ENCODE data around the gene GALNT9.

Gene GALNT9

DNA sequence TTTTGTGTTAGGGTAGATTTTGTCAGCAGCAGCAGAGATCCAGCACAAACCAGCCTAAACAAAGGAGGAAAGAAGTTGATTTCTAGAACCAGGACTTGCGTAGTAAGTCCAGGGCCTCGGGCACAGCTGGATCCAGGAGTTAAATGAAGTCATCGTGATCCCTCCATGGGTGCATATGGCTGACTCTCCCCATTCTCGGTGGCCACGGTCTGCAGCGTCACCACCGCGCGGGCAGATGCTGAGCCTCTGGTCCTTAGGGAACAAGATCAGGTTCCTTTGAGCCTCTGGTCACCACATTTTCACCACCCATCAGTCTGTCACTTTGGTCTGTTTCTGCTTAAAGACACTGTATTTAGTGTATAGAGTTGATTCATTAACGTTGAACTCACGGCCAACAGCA lies 14.8 kb upstream of the GALNT9 start:
- no peak for DNase-seq (ENCODE audit: low read depth)

- no peak for DNase-seq (ENCODE audit: low read depth)
These were observed 14.1 kb upstream of the GALNT9 start for GRCh38 chr12:132343294-132344004.

DNA sequence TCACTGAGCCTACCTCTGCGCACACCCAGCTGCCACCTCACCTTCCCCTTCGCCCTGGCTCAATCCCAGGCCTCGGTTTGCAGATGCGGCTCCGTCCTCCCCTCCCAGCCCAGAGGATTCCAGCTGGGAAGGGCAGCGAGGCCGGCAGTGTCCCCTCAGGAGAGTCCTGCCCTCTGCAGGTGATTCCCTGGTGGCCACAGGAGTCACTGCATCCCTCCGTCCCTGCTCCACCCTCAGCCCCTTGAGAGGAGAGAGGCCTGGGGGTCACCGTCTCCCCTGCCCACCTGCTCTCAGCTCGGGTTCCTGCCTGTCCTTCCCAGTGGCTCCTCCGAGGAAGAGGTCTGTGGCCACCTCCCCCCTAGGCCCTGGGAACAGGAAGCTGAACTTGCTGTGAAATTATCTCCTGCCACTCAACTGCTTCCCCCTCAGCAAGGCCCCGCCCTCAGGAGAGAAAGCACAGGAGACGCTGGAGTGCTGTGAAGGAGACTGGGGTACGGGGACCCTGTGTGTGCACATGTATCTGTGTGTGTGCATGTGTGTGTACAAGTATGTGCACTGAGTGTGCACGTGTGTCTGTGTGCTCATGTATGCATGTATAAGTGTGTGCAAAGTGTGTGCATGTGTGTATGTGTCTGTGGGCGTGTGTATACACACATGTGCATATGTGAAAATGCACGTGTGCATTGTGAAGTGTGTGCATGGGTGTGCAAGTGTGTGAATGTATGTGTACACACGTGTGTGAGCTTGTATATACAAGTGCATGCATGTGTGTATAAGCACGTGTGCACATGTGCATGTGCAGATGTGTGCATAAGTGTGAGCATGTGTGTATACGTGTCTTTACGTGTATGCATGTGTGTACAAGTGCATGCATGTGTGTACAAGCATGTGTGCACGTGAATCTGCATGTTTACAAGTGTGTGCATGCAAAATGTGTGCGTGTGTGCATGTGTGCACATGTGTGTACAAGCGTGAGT lies 13.2 kb upstream of the GALNT9 start:
- DNase-seq (ENCODE audit: low read depth) = no peak

- no peak for DNase-seq (ENCODE audit: low read depth)
These were observed 12.1 kb upstream of the GALNT9 start for GRCh38 chr12:132341318-132342050.

DNA sequence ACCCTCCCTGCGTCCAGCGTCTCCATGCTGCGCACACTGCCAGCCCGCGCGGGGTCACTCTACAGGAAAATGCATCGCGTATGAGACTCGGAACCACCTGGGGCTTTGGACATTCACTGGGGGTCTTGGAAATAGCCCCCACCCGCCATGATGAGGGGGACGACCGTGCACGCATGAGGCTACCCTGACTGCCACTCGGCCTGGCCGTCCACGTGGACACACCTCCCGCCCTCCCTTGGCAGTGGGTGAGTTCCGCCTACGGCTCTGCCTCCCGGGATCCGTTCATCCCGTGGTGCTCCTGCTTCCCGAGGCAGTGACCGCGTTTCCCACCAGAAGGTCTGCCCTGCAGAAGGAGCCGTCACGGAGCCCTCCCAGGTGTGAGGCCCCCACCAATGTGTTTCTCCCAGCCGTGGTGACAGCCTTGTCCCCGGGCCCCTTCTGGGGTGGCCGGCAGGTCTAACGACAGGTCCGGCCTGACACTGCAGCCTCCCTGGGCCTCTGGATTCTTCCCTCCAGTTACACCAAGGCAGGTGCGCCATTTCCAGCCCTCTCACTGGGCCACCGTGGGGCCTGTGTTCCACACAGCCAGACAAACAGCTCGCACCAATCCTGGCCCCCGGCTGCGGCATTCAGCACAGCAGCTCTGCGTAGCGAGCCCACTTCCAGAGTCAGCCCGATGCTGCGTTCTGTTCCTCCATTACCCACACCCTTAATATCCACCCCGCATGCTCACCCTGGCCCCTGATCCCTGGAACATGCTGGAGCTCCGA lies 11.1 kb upstream of the GALNT9 start:
- no peak for DNase-seq (ENCODE audit: low read depth)

DNA sequence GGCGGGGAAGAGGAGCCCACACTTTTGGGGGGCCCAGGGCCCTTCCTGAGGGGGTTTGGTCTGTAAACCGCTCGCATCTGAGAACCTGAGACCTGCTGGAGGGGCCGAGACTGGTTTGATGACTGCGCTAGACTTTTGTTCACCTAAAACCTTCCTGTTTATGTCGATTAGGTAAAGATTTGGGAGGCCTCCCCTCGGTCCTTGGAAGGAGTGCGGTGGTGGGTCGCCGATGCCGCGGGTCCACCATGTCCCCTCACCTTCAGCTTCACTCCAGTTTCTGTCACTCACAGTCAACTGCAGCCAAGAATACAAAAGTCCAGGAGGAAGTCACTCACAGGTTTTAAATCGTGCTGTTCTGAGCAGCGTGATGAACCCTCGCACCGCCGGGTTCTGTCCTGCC lies 10.5 kb upstream of the GALNT9 start:
- DNase-seq (ENCODE audit: low read depth) = no peak

- no peak for DNase-seq (ENCODE audit: low read depth)
These were observed 9.4 kb upstream of the GALNT9 start for GRCh38 chr12:132338781-132339180.

- no peak for DNase-seq (ENCODE audit: low read depth)
These were observed 8.9 kb upstream of the GALNT9 start for GRCh38 chr12:132338311-132338710.

DNA sequence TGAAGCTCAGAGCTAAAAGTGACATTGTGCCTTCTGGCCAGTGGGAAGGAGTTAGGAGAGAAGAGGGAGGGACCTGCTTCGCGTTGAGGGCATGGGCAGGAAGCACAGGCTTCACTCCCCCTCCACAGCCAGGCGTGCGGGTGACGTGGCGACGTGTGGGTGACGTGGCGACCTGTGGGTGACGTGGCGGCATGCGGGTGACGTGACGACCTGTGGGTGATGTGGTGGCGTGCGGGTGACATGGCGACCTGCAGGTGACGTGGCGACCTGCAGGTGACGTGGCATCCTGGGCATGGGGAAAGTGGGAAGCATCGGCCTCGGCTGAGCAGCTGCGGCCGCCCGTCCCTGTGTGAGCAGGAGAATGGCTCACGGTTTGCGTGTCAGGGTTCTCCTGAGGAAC lies 8.2 kb upstream of the GALNT9 start:
- DNase-seq (ENCODE audit: low read depth) = no peak

- no peak for DNase-seq (ENCODE audit: low read depth)
These were observed 7.3 kb upstream of the GALNT9 start for GRCh38 chr12:132336451-132337413.

GRCh38 chr12:132335179-132335756 lies 5.9 kb upstream of the GALNT9 start:
- DNase-seq (ENCODE audit: low read depth) = no peak

GRCh38 chr12:132333766-132334165 lies 4.4 kb upstream of the GALNT9 start:
- no peak for DNase-seq (ENCODE audit: low read depth)

GRCh38 chr12:132333273-132333672 lies 3.9 kb upstream of the GALNT9 start:
- no peak for DNase-seq (ENCODE audit: low read depth)

DNA sequence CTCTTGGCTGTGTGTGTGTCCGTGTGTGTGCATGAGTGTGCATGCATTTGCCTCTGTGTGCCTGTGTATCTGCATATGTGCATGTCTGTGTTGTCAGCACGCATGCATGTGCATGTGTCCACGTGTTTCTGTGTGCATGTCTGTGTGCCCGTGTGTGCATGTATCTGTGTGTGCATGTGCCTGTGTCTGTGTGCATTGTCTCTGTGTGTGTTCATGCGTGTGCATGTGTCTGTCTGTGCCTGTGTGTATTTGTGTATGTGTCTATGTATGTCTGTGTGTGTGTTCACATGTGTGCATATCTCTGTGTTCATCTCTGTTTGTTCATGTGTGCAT lies 1.1 kb upstream of the GALNT9 start:
- DNase-seq (ENCODE audit: low read depth) = no peak

GRCh38 chr12:132329720-132330548 lies 545 bp upstream of the GALNT9 start:
- DNase-seq (ENCODE audit: low read depth) = no peak

DNA sequence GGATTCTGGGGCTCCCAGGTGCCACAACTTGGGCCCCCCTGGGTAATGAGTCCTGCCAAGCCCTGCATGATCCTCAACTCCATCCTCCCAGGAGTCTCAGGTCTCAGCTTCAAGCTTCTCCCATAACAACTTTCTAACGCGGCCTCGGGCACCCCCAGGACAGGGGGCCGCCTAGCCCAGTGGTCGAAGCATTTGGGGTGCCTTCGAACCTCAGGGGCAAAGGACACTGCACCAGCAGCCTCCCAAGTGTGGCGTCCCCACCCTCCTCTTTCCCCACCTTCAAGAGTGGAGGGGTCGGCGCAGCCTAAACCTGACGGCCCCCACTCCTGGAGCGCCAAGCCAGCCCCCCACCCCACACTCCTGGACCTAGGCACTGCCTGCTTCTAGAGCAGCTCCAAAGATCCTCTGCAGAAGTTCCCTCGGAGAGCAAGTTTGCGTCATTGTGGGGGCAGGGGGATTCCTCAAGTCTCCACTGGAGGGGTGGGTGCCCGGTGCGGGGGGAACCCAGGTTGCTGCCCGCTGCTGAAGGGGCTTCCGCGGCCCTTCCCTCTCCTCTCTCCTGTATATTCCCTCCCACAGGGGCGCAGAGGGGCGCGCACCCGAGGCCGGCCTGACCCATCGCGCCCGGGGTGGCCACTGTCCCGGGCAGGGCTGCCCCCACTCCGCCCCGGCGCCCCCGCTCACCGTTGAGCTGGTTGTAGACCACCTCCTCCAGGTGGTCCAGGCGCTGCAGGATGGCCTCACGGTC lies 933 bp downstream of the GALNT9 start:
- DNase-seq (ENCODE audit: low read depth) = no peak

DNA sequence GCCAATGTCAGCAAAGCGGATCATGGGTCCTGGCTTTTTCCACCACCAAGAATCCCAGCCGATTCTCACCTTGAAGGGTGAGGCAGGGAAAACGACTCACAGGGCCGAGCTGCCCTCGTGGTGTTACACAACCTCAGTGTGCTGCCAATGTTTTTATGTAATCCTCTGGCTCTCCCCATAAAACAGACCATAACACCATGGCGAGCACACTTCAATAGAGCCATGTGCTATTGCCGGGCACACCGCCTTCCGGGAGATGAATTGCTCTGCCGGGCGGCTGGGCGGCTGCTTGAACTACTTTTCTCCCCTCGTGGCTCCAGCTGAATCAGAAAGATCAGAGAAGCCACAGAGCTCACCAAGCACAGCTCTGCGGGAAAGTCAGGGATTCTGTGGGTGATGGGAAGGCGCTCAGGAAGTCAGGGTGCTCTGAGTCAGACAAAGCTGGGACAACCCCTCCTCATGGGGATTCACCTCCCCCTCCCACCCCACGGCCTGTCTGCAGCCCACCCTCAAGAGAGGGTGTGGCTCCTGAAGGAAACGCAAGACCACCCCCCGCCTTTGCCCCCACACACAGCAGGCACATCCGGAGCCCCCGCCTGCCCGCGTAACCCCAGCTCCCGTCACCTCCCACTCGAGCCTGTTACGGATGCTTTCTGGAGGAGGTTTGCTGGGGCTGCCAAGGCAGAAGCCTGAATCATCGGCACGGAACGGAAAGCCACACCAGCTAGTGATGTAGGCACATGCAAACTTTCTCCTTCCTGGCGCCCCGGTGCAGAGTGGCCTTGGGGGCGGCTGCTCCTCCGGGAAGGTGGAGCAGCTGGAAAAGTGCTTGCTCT lies 1.8 kb downstream of the GALNT9 start:
- DNase-seq (ENCODE audit: low read depth) = peak; percentile 61

DNA sequence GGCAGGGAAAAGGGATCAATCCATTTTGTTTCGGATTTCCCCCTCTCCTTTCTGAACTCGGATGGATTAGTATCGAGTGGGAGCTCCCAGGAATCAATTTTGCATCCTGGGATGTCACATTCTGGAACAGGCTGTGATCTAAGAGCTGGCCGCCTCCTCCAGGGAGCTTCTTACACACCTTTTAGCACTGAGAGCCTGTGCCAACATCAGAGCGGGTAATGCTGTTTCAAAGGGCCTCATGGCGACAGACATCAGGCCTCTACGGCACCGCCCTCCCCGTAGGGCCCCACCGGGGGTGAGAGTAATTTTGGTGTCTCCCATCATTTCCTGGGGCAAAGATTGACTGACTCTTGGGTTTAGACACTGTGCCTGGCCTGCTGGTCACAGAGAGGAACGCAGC lies 2.7 kb downstream of the GALNT9 start:
- no peak for DNase-seq (ENCODE audit: low read depth)
